Choroid plexus epithelial cell (primary cell): ENCODE data around the gene DHX34.
"Not testable (repeated sequence)": the region's sequence is repeated elsewhere in the genome, so short reads cannot be mapped to it uniquely, and the experiment has no call there.

Experiments
- DNase-seq: peaks from one replicate; pipeline ENCODE4 v3.0.0-alpha.2; 2010; ENCODE audit warnings: low read depth
- H3K4me3 ChIP-seq: 2 replicates; pipeline ENCODE4 v1.5.1; 2011; ENCODE audit warnings: low read depth, mild to moderate bottlenecking, control low read depth, low read length, moderate library complexity
- CTCF ChIP-seq: conservative IDR thresholded peaks from 2 replicates; pipeline ENCODE4 v1.5.1; 2011; ENCODE audit warnings: low read depth, mild to moderate bottlenecking, control low read depth, inconsistent platforms, low read length, moderate library complexity

Gene DHX34

GRCh38 chr19:47348819-47349795 is at the start of gene DHX34:
DHX34 (plus strand) TSS chr19:47349315; CDS start chr19:47353031, 3,716 bp downstream.
- peak; percentile 100 for DNase-seq
- peak within 1 kb of the TSS; percentile 95 for H3K4me3 ChIP-seq
- TF ChIP-seq CTCF, result peak; percentile 97

- not testable (repeated sequence) for H3K4me3 ChIP-seq, DNase-seq
Observed at GRCh38 chr19:47300867-47301266, 48.2 kb upstream of the DHX34 start.

GRCh38 chr19:47302249-47302648 is 46.9 kb upstream of the DHX34 start:
- no peak for DNase-seq
- no peak for TF ChIP-seq CTCF
- no peak overlapping the region for H3K4me3 ChIP-seq

GRCh38 chr19:47303966-47304365 is 45.1 kb upstream of the DHX34 start:
- no peak overlapping the region for H3K4me3 ChIP-seq
- no peak for DNase-seq
- TF ChIP-seq CTCF, result no peak

- H3K4me3 ChIP-seq, result no peak overlapping the region
- DNase-seq, result peak; percentile 92
- TF ChIP-seq CTCF, result peak; percentile 98
Observed at GRCh38 chr19:47305309-47305751, 43.8 kb upstream of the DHX34 start.

GRCh38 chr19:47306303-47306702 is 42.8 kb upstream of the DHX34 start:
- no peak for DNase-seq
- no peak overlapping the region for H3K4me3 ChIP-seq
- TF ChIP-seq CTCF, result no peak

- DNase-seq, result no peak
- no peak overlapping the region for H3K4me3 ChIP-seq
- no peak for TF ChIP-seq CTCF
Observed at GRCh38 chr19:47309038-47309437, 40.1 kb upstream of the DHX34 start.
